GM12892 (cell line): ENCODE measurements around the gene TEAD1.

ENCODE experiments used
- POLR2A ChIP-seq: IDR thresholded peaks from 2 replicates; pipeline ENCODE4 v1.6.1; 2011; ENCODE audit warnings: low read depth, low read length, control low read depth
- TAF1 ChIP-seq: IDR thresholded peaks from 2 replicates; pipeline ENCODE4 v1.6.1; 2011; ENCODE audit warnings: low read depth, mild to moderate bottlenecking, control low read depth, low read length, borderline replicate concordance

DNA sequence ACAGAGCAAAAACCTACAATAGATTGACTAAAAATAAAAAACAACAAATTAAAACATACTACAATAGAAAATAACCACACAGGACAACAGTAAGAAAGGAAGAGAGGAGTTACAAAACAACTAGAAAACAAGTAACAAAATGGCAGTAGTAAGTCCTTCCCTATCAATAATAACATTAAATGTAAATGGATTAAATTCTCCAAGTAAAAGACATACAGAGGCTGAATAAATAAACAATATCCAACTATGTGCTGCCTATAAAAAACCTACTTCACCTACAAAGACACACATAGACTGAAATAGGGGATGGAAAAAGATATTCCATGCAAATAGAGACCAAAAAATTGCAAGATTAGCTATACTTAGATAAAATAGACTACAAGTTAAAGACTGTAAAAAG, 277.9 kb downstream of the TEAD1 start:
- TF ChIP-seq TAF1 (no peak), POLR2A (no peak)
